SKM-1 treated with dmso at 0.1 percent for 144 hours (cell line): ENCODE data around the gene TMEM72.
"Not testable (repeated sequence)": the region's sequence is repeated elsewhere in the genome, so short reads cannot be mapped to it uniquely, and the experiment has no call there.

Source experiments
- DNase-seq: peaks from one replicate; lab custom pipeline; 2025; ENCODE audit not compliant: unreplicated experiment; lab: John Stamatoyannopoulos, UW

TMEM72 gene

GRCh38 chr10:44911081-44911540, at the start of gene TMEM72:
TSS of gene TMEM72 (plus strand) at chr10:44911337. CDS start at chr10:44911513, 176 bp downstream.
- no peak for DNase-seq

- DNase-seq, result no peak
Observed at GRCh38 chr10:44862006-44862751, 49.0 kb upstream of the TMEM72 start.

GRCh38 chr10:44862924-44863323, 48.2 kb upstream of the TMEM72 start:
- no peak for DNase-seq

- no peak for DNase-seq
Observed at GRCh38 chr10:44863344-44864047, 47.6 kb upstream of the TMEM72 start.

- DNase-seq, result no peak
Observed at GRCh38 chr10:44864051-44864450, 47.1 kb upstream of the TMEM72 start.

GRCh38 chr10:44864637-44865288, 46.4 kb upstream of the TMEM72 start:
- DNase-seq, result peak; percentile 71

- no peak for DNase-seq
Observed at GRCh38 chr10:44865289-44865671, 45.9 kb upstream of the TMEM72 start.

GRCh38 chr10:44866367-44866766, 44.8 kb upstream of the TMEM72 start:
- not testable (repeated sequence) for DNase-seq

- DNase-seq, result no peak
Observed at GRCh38 chr10:44870031-44870430, 41.1 kb upstream of the TMEM72 start.

GRCh38 chr10:44873160-44873559, 38.0 kb upstream of the TMEM72 start:
- DNase-seq, result no peak

- DNase-seq, result no peak
Observed at GRCh38 chr10:44874166-44874565, 37.0 kb upstream of the TMEM72 start.

GRCh38 chr10:44878706-44879530, 32.2 kb upstream of the TMEM72 start:
- peak; percentile 9 for DNase-seq

GRCh38 chr10:44879531-44879899, 31.6 kb upstream of the TMEM72 start:
- no peak for DNase-seq

- no peak for DNase-seq
Observed at GRCh38 chr10:44880090-44880715, 30.9 kb upstream of the TMEM72 start.

- DNase-seq, result no peak
Observed at GRCh38 chr10:44881649-44882048, 29.5 kb upstream of the TMEM72 start.

GRCh38 chr10:44882166-44882720, 28.9 kb upstream of the TMEM72 start:
- DNase-seq, result no peak

GRCh38 chr10:44883593-44884331, 27.4 kb upstream of the TMEM72 start:
- DNase-seq, result no peak

GRCh38 chr10:44885710-44886109, 25.4 kb upstream of the TMEM72 start:
- no peak for DNase-seq

GRCh38 chr10:44886966-44887365, 24.2 kb upstream of the TMEM72 start:
- no peak for DNase-seq

- DNase-seq, result no peak
Observed at GRCh38 chr10:44888886-44889285, 22.3 kb upstream of the TMEM72 start.
